Left kidney (tissue), 2 donors: ENCODE measurements around the gene SMURF1. TPM values are rescaled to one million over a fixed set of nuclear protein-coding genes. Genes with fewer than 3 reads are reported as not detected.

ENCODE experiments used
- DNase-seq: peaks from one replicate; pipeline ENCODE4 v3.0.0-alpha.2; 2013
- polyA plus RNA-seq: library from polyadenylated mRNA; unstranded; fragments of 120-200 nt; gene quantifications from one replicate; pipeline ENCODE4 v1.2.1, GENCODE V29; 2013; ENCODE audit not compliant: insufficient read length

Gene SMURF1
- polyA plus RNA-seq, 1 donor, result 18.8 TPM

GRCh38 chr7:98985406-98985805 lies 158.5 kb downstream of the SMURF1 start:
- DNase-seq, result no peak

GRCh38 chr7:98984126-98984525 lies 159.8 kb downstream of the SMURF1 start:
- DNase-seq, result no peak

- DNase-seq, result no peak
These were observed 161.2 kb downstream of the SMURF1 start for GRCh38 chr7:98982686-98983085.

GRCh38 chr7:98981701-98982100 lies 162.2 kb downstream of the SMURF1 start:
- DNase-seq, result no peak

GRCh38 chr7:98978672-98979071 lies 165.2 kb downstream of the SMURF1 start:
- no peak for DNase-seq

Other genes starting within 250 kb of the SMURF1 start
- not detected for gene KPNA7, start 64.0 kb upstream of the SMURF1 start, polyA plus RNA-seq
- 0.20 TPM for gene MYH16, start 128.7 kb upstream of the SMURF1 start, polyA plus RNA-seq
- 108 TPM for gene ARPC1A, start 181.8 kb upstream of the SMURF1 start, polyA plus RNA-seq
- 26.9 TPM for gene ARPC1B, start 230.6 kb upstream of the SMURF1 start, polyA plus RNA-seq